NCI-H526 (cell line): ENCODE results near the gene CDK6.

Experiments
- DNase-seq, 2 experiments: peaks; one replicate each; lab custom pipeline; 2025; lab: John Stamatoyannopoulos, UW

CDK6 gene

DNA sequence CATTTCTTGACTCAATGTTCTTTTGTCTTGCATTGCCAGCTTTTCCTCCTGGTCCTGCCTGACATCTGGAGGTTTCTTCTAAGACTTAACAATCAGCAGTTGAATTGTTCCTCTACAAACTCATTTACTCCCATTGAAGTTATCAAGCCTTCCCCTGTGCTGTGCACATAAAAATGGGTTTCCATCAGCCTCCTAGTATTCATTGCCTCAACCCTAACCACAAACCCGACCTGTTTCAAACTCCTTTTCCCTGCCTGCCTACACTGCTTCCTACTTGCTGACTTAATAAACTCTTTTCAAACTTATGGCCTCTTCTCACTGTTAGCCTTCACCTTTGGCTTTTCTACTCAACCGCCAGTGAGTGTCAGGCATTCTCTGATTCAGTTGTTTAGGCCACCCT lies 9.4 kb upstream of the CDK6 start:
- DNase-seq: no peak

DNA sequence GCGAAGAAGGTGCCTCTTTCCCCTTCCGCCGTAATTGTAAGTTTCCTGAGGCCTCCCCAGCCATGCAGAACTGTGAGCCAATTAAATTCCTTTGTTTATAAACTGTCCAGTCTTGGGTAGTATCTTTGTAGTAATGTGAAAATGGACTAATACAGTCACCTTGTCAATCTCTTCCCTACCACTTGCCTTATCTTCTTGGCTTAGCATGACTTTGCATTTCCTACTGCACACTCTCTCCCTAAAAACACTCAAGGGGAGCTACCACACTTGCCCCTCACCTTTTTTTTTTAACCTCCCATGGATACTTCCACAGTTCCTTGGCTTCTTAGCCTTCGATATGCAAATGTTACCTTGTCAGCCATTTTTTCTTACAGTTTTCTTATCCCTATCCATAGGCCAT lies 7.4 kb upstream of the CDK6 start:
- no peak for DNase-seq

DNA sequence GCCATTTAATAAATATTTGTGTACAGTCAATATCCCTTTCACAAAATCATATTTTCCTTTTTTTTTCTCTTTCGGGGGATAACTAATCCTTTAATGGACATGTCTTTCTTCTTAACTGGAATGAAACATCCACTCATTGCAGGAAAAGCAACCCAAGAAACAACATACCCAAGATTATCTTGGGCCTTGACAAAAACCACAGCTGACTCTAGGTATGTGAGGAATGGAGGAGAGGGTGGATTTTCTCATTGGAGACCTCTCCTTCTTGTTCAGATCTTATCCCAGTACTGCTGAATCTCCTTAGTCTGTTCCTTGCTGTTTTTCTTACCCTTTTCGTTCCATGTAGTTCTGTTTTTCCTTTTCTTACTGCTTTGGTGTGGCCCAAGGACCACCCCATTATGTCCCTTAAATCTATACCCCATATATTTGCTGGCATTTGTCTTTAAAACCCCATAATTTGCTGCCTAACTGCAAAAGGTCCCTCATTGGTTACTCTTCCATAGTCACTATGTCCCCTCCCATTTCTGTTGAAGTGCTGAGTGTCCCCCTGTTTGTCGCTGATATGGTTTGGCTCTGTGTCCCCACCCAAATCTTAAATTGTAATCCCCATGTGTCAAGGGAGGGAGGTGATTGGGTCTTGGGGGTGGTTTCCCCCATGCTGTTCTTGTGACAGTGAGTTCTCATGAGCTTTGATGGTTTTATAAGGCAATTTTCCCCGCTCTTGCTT lies 6.8 kb upstream of the CDK6 start:
- no peak for DNase-seq

DNA sequence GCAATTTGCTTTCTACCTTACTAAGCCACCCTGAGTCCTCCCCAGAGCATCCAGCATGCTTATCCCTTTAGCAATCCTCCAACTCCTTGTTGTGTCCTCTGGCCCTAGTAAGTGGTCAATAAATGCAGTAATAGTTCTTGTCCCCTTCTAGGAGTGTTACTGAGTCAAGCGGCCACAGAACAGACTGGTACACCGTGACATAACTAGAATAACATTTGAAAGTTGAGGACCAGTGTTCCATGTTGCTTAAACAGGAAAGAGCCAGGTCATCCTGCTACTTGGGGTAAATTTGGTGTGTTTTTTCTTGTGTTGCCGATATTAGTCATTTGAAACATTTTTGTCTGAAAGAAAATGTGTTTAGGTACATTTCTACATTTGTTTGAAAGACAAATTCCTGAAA lies 4.8 kb upstream of the CDK6 start:
- no peak for DNase-seq

DNA sequence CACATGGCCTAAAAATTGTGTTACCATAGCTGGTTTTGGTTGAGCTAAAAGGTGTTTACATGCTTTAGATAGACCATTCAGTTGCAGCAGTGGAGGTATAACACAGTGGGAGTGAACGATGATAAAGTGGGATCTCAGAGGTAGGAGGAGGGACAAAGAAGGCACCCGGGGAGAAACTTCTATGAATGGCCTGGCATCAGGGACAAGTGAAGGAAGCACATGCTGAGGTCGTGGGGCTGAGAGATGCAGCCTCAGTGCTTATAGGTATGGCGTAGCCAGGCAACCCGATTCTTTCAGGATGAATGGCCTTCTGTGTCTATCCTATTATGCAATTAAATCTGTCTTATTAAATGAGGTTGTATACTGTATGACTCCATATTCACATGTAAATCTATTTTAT lies 3.9 kb upstream of the CDK6 start:
- DNase-seq: no peak

DNA sequence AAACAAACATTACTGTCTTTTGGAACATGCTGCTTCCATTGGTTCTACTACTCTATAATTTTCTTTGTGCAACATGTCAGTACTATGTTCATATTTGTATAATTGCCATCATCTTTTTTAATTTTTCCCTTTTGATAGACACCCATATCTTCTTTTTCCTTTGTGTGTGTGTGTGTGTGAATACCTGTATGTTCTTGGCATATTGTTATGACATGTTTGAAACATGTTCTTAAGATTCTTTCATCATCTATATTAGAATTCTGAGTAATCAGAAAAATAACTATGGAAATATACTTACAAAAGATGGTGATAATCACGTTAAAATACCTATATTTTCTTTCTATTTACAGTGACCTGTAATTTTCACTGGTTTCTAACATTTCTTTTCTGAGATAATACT lies 3.5 kb upstream of the CDK6 start:
- no peak for DNase-seq

DNA sequence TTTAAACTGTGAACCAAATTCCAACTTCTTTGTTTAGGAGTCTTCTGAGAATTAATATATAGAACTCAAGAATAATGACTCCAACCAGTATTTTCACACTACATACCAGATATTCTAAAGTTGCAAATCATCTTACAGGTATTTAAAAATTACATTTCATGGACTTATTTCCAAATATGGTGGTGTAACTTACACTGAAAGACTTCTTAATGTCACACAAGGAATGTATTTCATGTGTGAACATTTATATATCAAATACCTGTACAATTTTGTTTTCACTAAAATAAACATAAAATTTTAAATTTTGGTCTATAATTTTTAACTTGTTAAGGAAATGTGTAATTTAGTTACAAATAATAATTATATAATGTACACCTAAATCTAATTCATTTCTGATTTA lies 2.6 kb upstream of the CDK6 start:
- DNase-seq: no peak

DNA sequence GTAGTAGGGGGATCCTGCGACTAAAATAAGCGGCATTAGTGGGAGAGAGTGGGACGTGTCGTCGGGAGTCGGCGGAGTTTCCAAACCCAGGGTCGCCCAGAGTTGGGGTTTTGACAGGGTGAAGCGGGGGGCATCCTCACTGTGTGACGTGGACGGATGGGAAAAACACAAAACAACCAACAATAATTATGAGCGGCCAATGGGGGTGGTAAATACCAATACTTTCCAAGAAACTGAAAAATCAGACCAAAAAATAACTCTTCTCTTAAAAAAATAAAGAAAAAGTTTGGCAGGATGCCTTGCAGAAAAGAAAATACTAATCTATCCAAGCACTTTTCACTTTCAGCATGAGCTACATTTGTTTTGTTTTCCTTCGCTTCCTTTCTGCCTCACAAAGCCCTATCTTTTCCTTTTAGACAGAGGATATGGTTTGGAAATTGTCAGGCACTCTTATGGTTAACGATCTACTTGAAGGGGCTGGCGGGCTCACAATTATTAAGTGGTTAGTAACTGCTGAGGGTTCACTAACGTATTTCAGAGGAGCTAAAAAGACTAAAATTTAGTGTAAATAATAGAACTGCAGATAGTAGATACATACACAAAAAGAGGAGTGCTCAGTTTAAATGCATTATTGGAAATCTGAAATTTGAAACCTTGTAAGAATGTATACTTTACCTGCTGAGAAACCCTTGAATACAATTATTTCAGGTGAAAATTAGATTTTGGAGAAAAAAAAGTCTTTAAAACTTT lies 802 bp upstream of the CDK6 start:
- DNase-seq: no peak

DNA sequence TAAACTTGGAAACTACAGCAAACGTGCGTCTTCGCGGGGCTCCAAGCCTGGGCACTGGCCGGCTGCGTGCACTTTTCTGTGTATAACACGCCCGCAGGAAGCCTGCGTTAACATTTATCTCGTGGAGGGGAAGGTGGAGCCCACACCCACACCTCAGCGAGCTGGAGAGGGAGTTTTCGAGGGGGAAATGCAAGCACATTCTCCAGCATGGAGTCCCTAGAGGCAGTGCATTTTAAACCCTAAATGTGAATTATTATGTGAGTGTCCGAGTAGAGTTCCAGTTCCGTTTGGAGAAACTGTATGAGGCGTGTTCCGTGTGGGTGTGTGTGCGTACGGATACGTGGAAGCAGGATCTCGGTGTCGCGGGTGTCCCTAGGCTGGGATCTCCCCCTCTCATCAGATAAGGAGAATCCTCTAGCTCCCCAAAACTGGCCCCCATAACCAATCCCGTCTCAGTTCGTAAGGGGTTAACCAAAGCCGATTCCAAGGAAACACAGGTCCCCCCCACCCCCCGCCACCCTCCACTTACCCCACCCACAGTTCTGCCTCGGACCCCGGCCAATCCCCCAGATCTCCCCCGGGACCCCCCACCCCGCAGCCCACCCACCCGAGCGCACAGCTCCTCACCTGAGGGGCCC lies 403 bp downstream of the CDK6 start:
- peak in 1 of 2 experiments; percentile 72 for DNase-seq

DNA sequence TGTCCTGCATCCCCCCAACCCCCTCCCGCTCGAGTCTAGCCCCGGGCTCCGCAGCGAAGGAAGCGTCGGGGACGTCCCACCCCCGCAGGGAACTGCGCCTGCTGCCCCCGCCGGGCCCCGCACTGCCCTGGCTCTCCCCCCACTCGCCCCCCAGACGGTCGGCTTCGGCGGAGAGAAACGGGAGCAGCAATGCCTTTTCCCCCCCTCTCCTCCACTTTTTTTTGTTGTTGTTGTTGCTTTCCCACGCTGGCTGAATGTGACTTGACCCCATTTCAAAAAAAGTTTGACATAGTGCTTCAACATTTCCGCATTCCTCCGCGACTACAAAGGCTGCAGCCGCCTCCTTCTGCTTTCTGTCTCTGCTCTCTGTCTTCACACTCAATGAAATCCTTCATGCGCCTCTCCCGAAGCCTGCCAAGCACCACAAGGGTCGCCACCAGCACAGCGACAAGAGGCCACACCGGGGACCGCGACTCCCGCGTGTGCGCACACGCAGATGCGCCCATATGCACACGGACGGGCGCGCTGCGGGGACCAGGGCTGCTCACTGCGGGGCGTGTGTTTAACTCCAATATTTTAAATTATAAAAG lies 1.0 kb downstream of the CDK6 start:
- DNase-seq: peak in 1 of 2 experiments; percentile 72

DNA sequence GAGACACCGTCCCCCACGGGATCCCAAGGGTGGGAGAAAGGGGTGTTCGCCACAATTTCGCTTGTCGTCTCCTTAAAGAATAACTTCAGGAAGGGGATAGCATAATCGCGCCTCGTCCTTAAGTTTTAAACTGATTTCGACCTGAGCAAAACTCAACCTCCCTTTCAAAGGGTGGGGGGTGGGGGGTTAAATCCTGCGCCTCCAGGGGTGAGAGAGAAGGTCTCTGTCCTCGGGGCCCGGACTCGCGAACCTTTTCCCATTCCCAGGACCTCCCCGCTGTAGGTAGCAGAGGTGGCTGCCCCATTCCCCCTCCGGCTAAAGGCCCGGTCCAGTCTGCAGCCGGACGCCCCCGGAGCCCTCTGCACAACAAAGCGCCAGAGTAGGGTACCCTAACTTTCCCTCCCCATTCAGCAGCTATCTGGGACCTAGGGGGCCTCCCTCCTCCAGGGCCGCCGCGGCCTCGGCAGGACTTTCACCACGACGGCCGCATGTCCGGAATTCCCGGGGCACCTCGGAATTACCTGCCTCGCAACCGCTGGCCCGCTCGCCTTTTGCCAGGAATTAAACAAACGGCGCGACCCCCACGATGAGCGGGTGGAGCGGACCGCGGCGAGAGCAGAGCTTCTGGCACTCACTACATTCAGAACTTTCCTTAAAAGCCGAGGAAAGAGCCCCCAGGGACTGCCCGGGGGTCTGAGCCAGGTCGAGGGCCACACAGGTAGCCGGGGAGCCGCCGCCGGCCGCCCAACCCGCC lies 1.7 kb downstream of the CDK6 start:
- peak in 1 of 2 experiments; percentile 48 for DNase-seq

DNA sequence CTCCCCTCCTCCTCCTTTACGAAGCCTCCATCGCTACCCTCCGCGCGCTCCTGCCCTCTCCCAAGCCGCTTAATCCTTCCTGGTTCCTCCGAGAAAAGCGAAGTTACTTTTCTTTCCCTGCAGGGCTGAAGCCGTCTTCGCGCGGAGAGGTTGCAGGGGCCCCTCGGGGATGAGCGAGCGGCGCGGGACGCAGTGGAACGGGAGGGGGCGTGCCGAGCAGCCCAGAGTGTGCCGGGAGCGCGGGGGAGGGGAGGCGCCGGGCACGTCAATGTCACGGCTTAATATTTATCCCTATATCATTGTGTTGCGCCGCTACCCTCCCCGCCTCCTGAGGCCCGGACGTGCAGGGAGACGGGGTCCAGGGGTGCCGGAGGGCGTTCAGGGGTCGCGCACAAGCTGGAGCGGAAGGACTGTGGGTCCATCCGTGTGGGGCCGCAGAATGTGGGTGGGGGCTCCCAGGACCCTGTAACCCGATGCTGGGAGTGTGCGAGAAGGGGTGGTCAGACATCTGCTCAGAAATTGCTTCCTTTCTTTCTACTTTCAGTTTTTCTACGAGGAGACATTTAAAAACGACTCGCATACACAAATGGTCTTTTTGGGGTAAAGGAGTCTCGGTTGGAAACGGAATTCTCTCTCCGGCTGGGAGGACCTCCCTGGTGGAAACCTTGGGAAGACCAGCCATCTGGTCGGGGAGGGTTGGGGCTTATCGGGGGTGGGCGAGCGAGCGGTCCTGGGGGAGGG lies 2.4 kb downstream of the CDK6 start:
- DNase-seq: peak; percentile 74 to 90

DNA sequence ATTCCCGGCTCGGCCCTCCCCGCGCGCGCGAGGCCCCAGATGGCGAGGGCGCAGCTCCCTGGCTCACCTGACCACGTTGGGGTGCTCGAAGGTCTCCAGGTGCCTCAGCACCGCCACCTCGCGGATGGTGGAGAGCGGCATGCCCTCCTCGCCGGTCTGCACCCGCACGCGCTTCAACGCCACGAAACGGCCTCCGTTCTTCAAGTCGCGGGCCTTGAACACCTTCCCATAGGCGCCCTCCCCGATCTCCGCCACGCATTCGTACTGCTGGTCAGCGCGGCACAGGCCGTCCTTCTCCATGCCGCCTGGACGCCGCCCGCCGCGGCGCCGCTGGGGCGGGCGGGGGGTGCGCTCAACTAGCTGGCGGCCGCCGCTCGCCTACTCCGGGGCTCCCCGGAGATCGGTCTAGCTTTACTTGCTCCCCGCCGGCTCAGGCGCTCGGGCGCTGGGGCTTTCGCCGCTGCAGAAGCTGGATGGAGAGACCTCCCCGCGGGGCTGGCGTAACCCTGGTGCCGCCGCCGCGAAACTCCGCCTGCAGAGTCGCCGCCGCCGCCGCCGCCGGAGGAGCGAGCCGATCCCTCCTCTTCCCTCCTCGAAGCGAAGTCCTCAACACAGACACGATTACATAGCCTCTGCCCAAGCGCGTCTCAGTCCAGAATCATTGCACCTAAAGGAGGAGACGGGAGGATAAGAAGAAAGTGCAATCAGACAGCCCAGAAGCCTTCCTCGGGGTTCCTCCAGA lies 3.2 kb downstream of the CDK6 start:
- DNase-seq: peak; percentile 85 to 97

DNA sequence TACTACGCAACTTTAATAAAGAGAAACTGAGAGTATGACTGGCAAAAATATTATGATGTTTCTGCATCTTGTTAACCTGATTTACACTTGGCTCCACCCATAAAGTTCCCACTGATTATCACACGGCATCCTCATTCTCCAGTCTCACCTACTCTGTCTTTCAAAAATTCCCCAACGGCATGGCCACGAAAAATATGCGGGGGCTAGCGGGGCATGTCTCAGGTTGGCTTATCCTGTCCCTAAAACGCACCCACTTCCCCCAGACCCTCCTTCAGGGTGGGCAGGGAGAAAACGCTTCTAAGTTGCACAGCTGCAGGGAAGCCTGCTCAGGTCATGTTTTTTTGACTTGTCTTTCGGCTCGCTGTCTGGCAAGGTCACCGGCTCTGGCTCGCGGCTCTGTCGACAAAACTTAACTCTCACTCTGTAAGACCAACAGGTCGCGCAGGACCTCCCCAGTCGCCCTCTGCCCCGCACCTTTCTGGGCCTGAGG lies 3.8 kb downstream of the CDK6 start:
- peak in 1 of 2 experiments; percentile 47 for DNase-seq

DNA sequence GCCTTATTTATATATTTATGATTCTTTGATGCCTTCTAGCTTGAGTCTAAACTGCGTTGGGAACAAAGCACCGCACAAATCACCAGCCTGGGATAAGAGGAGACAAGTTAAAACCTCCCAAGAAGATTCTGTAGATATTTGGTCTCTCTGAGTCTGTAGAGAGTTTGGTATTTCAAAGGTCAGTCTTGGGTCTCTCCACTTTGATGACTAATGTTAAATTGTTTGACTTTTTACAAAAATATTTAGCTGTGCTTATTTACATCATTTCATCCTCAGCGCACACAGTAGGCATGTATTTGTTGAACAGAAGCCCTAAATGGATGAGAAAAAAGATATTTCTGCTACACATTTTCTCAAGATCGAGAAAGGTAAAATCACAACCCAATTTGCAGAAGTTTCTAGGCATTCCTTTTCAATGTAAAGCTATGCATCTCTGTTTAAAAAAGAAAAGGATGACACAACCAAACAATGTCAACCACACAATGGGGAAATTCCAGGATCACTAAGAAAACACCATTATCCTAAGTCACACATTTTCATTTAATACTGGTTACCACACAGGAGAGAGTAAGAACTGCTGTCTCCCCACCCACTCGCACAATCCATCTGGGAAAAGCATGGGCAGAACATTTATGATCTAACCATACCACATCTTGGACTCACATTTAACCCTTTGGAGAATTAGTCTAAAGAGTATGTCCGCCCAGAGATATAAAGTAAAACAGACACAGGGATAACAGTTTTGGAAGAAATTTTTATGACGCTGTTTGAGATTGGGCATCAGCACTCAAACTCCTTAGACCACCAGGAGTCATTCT lies 4.4 kb downstream of the CDK6 start:
- DNase-seq: peak in 1 of 2 experiments; percentile 31

DNA sequence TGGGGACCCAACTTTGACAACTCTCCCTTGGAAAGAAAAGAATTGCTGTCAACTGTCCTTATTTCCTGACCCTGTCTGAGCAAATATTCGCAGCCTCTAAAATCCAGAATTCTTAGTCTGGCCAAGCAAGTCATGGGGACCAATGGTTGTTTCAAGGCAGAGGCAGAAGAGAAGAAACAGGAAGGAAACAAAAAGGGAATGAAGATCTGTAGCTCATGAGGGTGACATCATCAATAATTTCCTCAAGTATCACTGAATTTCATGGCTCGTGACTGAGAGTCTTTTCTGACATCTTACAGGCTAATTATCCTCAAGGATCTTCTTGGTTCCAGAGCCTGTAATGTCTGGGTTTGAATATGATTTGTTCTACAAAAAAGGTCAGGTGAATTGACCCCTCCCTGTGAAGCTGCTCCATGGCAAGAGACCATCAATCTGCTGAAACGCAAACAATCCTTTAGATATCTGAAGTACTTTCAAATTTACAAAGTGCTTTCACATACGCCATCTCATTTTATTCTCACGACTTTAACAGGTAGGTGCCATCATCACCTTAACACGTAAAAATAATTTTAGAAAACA lies 5.8 kb downstream of the CDK6 start:
- DNase-seq: no peak

DNA sequence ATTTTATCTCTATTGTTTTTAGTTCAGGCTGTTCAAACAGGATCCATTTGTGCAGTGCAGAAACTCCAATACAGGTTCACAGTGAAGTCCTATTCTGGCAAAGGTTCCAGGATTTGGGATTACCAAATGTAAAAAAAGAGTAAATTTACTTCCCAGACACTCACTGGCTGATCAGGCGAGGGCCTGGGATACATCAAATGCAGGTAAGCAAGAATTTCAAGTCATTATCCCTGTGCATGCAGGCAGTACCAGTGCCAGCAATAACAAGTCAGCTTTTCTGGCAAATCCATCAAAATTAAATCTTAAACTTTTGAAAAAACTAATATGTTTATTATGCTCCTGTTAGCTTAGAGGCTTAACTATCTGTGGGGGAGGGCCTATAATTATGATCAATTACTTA lies 6.3 kb downstream of the CDK6 start:
- no peak for DNase-seq

DNA sequence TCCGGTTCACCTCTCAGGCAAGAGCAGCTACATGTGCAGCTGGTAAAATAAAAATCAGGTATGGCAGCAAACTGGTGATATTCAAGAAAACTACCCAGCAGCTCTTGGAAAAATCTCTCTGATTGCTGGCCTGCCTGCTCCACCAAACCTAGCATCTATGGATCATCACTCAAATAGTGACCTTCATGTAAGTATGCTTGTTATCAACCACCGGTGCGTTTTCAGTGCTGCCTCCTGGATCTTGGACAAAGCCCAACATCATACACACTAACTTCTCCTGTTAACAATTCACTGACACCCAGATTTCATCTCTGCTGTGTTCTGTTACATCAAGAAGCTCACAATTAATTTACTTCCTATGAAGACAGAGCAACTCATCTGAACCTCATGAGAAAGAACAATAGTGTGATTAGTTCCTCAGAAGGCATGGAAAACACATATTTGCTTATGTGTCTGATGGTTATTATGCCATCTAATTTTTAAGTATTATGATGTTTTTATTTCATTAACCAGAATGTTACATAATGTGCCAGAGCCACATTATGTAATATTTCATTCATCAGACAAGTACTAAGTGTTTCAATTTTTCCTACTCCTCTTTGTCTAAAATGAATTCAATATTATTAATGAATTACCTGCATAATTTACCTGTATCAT lies 8.8 kb downstream of the CDK6 start:
- peak in 1 of 2 experiments; percentile 7 for DNase-seq
